DND-41 (cell line): ENCODE results near the gene SDHC.
"Not testable (repeated sequence)": the region's sequence is repeated elsewhere in the genome, so short reads cannot be mapped to it uniquely, and the experiment has no call there.

Source experiments
- CTCF ChIP-seq: IDR thresholded peaks from 2 replicates; pipeline ENCODE4 v1.5.1; 2012; ENCODE audit warnings: borderline replicate concordance, low read length, moderate library complexity, mild to moderate bottlenecking; ENCODE audit not compliant: poor library complexity, severe bottlenecking; ENCODE audit errors: extremely low read depth
- EZH2 ChIP-seq: IDR thresholded peaks from 3 replicates; pipeline ENCODE4 v1.6.1; 2012; ENCODE audit warnings: borderline replicate concordance, low read depth, mild to moderate bottlenecking, moderate library complexity, low read length, inconsistent platforms; ENCODE audit not compliant: severe bottlenecking

GRCh38 chr1:161389158-161389557 is 75.0 kb downstream of the SDHC start:
- not testable (repeated sequence) for TF ChIP-seq CTCF, EZH2
